Ishikawa (cell line): ENCODE data around the gene SCN3B.

ENCODE experiments used
- CEBPB ChIP-seq: IDR thresholded peaks from 2 replicates; pipeline ENCODE4 v1.6.1; 2012
- CREB1 ChIP-seq: IDR thresholded peaks from 2 replicates; pipeline ENCODE4 v1.6.1; 2012; ENCODE audit warnings: low read depth
- EGR1 ChIP-seq: IDR thresholded peaks from 2 replicates; pipeline ENCODE4 v1.6.1; 2012
- EP300 ChIP-seq: IDR thresholded peaks from 2 replicates; pipeline ENCODE4 v1.6.1; 2012; ENCODE audit warnings: borderline replicate concordance
- FOXM1 ChIP-seq: IDR thresholded peaks from 2 replicates; pipeline ENCODE4 v1.6.1; 2012; ENCODE audit warnings: low read depth, borderline replicate concordance
- NFIC ChIP-seq: IDR thresholded peaks from 2 replicates; pipeline ENCODE4 v1.6.1; 2012
- RAD21 ChIP-seq: IDR thresholded peaks from 2 replicates; pipeline ENCODE4 v1.6.1; 2012; ENCODE audit warnings: low read depth
- TAF1 ChIP-seq: IDR thresholded peaks from 2 replicates; pipeline ENCODE4 v1.6.1; 2012; ENCODE audit warnings: low read depth, mild to moderate bottlenecking
- TCF12 ChIP-seq: IDR thresholded peaks from 2 replicates; pipeline ENCODE4 v1.6.1; 2012; ENCODE audit warnings: low read depth
- TEAD4 ChIP-seq: IDR thresholded peaks from 2 replicates; pipeline ENCODE4 v1.6.1; 2012
- YY1 ChIP-seq: IDR thresholded peaks from 2 replicates; pipeline ENCODE4 v1.6.1; 2012; ENCODE audit warnings: low read depth
- ZBTB7A ChIP-seq: IDR thresholded peaks from 2 replicates; pipeline ENCODE4 v1.6.1; 2012; ENCODE audit warnings: low read depth
- TF ChIP-seq, protein P1 (sequence below): IDR thresholded peaks from 2 replicates; pipeline ENCODE4 v1.6.1; 2012; ENCODE audit warnings: low read depth, mild to moderate bottlenecking
- TF ChIP-seq, protein P2 (sequence below): IDR thresholded peaks from 2 replicates; pipeline ENCODE4 v1.6.1; 2012
- TF ChIP-seq, protein P3 (sequence below): IDR thresholded peaks from 2 replicates; pipeline ENCODE4 v1.6.1; 2012

Gene SCN3B

DNA sequence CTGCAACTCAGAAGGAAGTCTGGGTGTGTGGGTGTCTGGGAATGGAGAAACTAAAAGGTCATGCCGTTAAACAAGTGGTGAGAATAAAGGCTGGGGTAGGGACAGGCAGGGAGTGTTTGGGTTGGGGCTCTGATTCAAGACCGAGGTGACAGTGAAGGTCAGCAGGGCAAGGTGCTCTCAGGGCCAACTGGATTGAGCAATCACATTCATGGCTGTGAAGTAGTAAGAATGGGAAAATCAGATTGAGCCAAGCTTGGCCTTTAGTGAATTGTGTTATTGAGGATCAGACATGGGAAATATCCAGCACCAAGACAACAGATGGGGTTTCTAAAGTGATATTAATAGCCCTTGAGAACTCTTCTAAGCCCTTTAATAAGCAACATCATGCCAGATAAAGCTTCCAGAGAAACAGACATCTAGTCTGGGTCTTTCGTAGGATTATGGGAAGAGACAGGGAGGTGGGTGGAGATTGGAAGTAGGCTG lies 24.3 kb downstream of the SCN3B start:
- TF ChIP-seq TAF1, result no peak

DNA sequence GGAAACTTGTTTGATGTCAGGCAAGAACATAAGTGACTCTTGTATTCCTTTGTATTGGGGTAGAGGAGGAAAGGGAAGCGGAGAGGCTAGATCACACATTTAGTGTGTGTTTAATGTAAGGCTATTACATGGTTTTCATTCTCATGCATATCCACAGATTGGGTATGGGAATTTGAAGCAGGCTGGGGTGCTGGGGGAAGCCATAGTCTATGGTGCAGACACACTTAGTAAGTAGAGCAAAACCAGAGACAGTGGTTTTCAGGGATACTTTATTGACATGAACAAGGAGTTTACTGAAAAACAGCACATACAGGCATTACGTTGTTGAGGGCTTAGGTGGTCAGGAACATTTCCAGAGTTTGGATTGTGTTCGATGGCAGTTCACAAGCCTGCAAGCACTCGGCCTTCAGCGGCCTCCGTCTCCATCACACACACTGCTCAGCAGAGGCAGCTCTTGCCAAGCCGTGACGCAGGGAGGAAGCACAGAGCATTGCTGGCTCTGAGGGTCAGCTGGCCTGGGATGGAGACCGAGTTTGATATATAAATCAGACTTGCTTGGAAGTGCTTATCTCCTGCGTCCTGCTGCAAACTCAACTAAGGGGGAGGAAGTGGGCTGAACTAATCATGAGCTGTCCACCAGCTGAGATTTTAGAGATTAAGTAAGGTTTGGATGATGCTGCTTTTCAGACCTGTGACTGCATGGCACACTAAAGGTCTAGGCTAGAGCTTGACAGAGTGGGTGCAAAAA lies 25.3 kb downstream of the SCN3B start:
- TF ChIP-seq TAF1 (no peak), RAD21 (no peak), TCF12 (no peak), EP300 (no peak), TEAD4 (no peak), CEBPB (no peak), FOXM1 (no peak), NFIC (no peak), EGR1 (no peak), CREB1 (no peak), ZBTB7A (no peak), YY1 (no peak)
- TF ChIP-seq, protein P1, sequence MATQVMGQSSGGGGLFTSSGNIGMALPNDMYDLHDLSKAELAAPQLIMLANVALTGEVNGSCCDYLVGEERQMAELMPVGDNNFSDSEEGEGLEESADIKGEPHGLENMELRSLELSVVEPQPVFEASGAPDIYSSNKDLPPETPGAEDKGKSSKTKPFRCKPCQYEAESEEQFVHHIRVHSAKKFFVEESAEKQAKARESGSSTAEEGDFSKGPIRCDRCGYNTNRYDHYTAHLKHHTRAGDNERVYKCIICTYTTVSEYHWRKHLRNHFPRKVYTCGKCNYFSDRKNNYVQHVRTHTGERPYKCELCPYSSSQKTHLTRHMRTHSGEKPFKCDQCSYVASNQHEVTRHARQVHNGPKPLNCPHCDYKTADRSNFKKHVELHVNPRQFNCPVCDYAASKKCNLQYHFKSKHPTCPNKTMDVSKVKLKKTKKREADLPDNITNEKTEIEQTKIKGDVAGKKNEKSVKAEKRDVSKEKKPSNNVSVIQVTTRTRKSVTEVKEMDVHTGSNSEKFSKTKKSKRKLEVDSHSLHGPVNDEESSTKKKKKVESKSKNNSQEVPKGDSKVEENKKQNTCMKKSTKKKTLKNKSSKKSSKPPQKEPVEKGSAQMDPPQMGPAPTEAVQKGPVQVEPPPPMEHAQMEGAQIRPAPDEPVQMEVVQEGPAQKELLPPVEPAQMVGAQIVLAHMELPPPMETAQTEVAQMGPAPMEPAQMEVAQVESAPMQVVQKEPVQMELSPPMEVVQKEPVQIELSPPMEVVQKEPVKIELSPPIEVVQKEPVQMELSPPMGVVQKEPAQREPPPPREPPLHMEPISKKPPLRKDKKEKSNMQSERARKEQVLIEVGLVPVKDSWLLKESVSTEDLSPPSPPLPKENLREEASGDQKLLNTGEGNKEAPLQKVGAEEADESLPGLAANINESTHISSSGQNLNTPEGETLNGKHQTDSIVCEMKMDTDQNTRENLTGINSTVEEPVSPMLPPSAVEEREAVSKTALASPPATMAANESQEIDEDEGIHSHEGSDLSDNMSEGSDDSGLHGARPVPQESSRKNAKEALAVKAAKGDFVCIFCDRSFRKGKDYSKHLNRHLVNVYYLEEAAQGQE, result no peak
- TF ChIP-seq, protein P2, sequence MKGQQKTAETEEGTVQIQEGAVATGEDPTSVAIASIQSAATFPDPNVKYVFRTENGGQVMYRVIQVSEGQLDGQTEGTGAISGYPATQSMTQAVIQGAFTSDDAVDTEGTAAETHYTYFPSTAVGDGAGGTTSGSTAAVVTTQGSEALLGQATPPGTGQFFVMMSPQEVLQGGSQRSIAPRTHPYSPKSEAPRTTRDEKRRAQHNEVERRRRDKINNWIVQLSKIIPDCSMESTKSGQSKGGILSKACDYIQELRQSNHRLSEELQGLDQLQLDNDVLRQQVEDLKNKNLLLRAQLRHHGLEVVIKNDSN, result no peak
- TF ChIP-seq, protein P3, sequence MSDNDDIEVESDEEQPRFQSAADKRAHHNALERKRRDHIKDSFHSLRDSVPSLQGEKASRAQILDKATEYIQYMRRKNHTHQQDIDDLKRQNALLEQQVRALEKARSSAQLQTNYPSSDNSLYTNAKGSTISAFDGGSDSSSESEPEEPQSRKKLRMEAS, result no peak

DNA sequence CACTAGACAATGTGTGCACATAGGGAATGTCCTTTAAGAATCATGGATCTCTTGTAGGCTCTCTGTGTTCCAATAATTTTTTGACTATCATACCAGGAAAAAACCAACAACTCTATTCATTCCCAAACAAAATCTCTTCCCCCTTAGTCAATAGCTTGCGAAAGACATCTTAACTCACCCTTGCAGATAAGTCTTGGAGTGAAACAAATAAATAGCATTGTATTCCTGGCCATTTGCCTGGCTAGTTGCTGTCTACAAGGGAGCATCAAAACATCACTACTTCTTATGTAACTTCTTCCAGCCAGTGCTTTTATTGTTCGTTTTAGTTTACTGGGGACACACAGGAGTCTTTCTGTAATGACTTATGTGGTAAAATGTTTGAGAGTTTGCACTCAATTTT lies 29.4 kb downstream of the SCN3B start:
- TF ChIP-seq TEAD4 (no peak), YY1 (no peak), NFIC (no peak), RAD21 (no peak), CREB1 (no peak), TCF12 (no peak), TAF1 (no peak), EGR1 (no peak), ZBTB7A (no peak), EP300 (no peak), FOXM1 (no peak), CEBPB (no peak)
- TF ChIP-seq, protein P1, result no peak
- TF ChIP-seq, protein P2, result no peak
- TF ChIP-seq, protein P3, result no peak

DNA sequence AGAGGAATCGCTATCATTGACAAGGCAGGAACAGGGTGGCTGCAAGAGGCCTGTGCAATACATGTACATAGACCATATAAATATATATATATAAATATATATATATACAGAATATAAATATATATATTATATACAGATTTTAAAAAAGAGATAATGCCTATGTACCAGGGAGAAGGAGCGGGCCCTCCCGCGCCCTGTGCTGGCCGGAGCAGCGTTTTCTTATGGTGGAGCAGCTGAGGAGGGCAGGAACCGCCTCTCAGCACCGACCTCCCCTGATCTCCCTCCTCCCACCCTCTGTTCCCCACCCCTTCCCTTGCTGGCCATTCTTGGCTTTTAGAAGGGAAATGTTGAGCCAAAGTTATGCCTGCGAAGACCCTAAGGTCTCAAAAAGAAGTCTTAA lies 31.8 kb downstream of the SCN3B start:
- TF ChIP-seq NFIC (no peak), RAD21 (no peak), FOXM1 (no peak), CEBPB (no peak), TCF12 (no peak), EGR1 (no peak), ZBTB7A (no peak), CREB1 (no peak), TAF1 (no peak), EP300 (no peak), TEAD4 (no peak), YY1 (no peak)
- TF ChIP-seq, protein P3, result no peak
- TF ChIP-seq, protein P1, result no peak
- TF ChIP-seq, protein P2, result no peak
